Fibroblast of pulmonary artery (primary cell): ENCODE results near the gene TTC28.
"Not testable (repeated sequence)": the region's sequence is repeated elsewhere in the genome, so short reads cannot be mapped to it uniquely, and the experiment has no call there.

Experiments used
- DNase-seq: peaks from one replicate; pipeline ENCODE4 v3.0.0-alpha.2; 2010; ENCODE audit warnings: low read depth
- H3K4me3 ChIP-seq: replicated peaks from 2 replicates; pipeline ENCODE4 v1.5.1; 2011; ENCODE audit warnings: low read depth, mild to moderate bottlenecking, control low read depth, low read length, moderate library complexity
- CTCF ChIP-seq: IDR thresholded peaks from 2 replicates; pipeline ENCODE4 v1.5.1; 2011; ENCODE audit warnings: mild to moderate bottlenecking, control low read depth, low read length, inconsistent platforms; ENCODE audit errors: missing control alignments

TTC28 gene

GRCh38 chr22:28629420-28630176 is 50.0 kb downstream of the TTC28 start:
- no peak for TF ChIP-seq CTCF
- H3K4me3 ChIP-seq: no peak overlapping the region
- DNase-seq: peak; percentile 45

GRCh38 chr22:28628766-28629165 is 50.9 kb downstream of the TTC28 start:
- H3K4me3 ChIP-seq: no peak overlapping the region
- no peak for TF ChIP-seq CTCF
- DNase-seq: no peak

DNA sequence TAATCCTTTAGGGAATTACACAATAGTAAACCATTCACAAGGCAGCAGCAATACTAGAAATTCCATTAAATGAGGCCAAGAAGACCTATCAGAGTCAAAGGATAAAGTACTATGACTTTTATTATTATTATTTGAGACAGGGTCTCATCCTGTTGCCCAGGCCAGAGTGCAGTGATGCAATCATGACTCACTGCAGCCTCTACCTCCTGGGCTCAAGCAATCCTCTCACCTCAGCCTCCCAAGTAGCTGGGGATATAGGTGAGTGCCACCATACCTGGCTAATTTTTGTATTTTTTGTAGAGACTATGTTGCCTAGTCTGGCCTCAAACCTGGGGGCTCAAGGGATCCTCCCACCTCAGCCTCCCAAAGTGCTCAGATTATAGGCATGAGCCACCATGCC is 51.8 kb downstream of the TTC28 start:
- peak; percentile 4 for DNase-seq
- TF ChIP-seq CTCF: no peak

DNA sequence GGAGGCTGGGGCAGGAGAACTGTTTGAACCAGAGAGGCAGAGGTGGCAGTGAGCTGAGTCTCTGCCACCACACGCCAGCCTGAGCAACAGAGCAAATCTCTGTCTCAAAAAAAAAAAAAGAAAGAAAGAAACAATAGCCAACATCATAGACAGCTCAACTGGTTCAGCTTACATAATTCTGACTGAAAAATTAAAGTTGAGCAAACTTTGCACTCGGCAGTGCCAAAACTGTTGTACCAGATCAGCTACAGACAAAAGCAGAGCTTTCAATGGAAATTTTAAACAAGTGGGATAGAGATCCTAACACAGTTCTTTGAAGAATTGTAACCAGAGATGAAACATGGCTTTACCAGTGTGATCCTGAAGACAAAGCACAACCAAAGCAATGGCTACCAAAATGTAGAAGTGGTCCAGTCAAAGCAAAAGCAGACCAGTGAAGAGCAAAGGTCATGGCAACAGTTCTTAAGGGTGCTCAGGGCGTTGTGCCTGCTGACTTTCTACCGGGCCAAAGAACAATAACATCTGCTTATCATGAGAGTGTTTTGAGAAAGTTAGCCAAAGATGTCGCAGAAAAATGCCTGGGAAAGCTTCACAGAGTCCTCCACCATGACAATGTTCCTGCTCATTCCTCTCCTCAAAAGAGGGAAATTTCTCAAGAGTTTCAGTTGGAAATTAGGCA is 59.3 kb downstream of the TTC28 start:
- TF ChIP-seq CTCF: no peak
- peak; percentile 10 for DNase-seq
- H3K4me3 ChIP-seq: no peak overlapping the region

More for the DNA sequence above, 51.8 kb downstream of the TTC28 start:
- H3K4me3 ChIP-seq: no peak overlapping the region

- no peak for TF ChIP-seq CTCF
Observed at GRCh38 chr22:28619236-28619635, 60.4 kb downstream of the TTC28 start.

DNA sequence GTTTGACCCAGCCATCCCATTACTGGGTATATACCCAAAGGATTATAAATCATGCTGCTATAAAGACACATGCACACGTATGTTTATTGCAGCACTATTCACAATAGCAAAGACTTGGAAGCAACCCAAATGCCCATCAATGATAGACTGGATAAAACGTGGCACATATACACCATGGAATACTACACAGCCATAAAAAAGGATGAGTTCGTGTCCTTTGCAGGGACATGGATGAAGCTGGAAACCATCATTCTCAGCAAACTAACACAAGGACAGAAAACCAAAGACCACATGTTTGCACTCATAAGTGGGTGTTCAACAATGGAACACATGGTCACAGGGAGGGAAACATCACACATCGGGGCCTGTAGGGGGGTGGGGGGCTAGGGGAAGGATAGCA is 64.2 kb downstream of the TTC28 start:
- not testable (repeated sequence) for DNase-seq, H3K4me3 ChIP-seq

More at GRCh38 chr22:28619236-28619635, 60.4 kb downstream of the TTC28 start:
- no peak overlapping the region for H3K4me3 ChIP-seq
- DNase-seq: no peak

GRCh38 chr22:28609921-28610320 is 69.7 kb downstream of the TTC28 start:
- no peak for DNase-seq
- no peak overlapping the region for H3K4me3 ChIP-seq
- no peak for TF ChIP-seq CTCF
